GM12872 (cell line): ENCODE measurements around the gene NHLRC4.

ENCODE experiments used
- CTCF ChIP-seq: IDR thresholded peaks from 3 replicates; pipeline ENCODE4 v1.5.1; 2011; ENCODE audit warnings: low read depth, mild to moderate bottlenecking, low read length, moderate library complexity; ENCODE audit not compliant: insufficient read depth

Gene NHLRC4

GRCh38 chr16:527015-527903, 39.5 kb upstream of the NHLRC4 start, which contains the start of gene CAPN15:
Gene CAPN15 (plus strand): TSS chr16:527712. CDS start chr16:546839, 19,127 bp downstream.
- TF ChIP-seq CTCF: no peak

- TF ChIP-seq CTCF: no peak
Measured at GRCh38 chr16:528111-529011, 38.4 kb upstream of the NHLRC4 start.

- no peak for TF ChIP-seq CTCF
Measured at GRCh38 chr16:529012-529575, 37.7 kb upstream of the NHLRC4 start.

GRCh38 chr16:530111-530817, 36.5 kb upstream of the NHLRC4 start:
- no peak for TF ChIP-seq CTCF

- no peak for TF ChIP-seq CTCF
Measured at GRCh38 chr16:531494-532125, 35.2 kb upstream of the NHLRC4 start.

GRCh38 chr16:533391-534123, 33.2 kb upstream of the NHLRC4 start:
- TF ChIP-seq CTCF: no peak
